ENCODE results near the gene ARID5B. TPM values are rescaled to one million over a fixed set of nuclear protein-coding genes. Genes with fewer than 3 reads are reported as not detected.

ARID5B gene
- polyA plus RNA-seq, 1 of the 3 experiments (the other 2 are of a cell fraction) = 10.9 TPM

GRCh38 chr10:62057850-62058249 is 156.4 kb downstream of the ARID5B start (continued):
- 0 out of 2 replicates have a peak, but pooled peaks have one; percentile 18 for TF ChIP-seq SIN3A (IDR thresholded peaks at IDR 0.05; ENCODE audit: borderline replicate concordance, low read depth, low read length)
- TF ChIP-seq, protein P1, sequence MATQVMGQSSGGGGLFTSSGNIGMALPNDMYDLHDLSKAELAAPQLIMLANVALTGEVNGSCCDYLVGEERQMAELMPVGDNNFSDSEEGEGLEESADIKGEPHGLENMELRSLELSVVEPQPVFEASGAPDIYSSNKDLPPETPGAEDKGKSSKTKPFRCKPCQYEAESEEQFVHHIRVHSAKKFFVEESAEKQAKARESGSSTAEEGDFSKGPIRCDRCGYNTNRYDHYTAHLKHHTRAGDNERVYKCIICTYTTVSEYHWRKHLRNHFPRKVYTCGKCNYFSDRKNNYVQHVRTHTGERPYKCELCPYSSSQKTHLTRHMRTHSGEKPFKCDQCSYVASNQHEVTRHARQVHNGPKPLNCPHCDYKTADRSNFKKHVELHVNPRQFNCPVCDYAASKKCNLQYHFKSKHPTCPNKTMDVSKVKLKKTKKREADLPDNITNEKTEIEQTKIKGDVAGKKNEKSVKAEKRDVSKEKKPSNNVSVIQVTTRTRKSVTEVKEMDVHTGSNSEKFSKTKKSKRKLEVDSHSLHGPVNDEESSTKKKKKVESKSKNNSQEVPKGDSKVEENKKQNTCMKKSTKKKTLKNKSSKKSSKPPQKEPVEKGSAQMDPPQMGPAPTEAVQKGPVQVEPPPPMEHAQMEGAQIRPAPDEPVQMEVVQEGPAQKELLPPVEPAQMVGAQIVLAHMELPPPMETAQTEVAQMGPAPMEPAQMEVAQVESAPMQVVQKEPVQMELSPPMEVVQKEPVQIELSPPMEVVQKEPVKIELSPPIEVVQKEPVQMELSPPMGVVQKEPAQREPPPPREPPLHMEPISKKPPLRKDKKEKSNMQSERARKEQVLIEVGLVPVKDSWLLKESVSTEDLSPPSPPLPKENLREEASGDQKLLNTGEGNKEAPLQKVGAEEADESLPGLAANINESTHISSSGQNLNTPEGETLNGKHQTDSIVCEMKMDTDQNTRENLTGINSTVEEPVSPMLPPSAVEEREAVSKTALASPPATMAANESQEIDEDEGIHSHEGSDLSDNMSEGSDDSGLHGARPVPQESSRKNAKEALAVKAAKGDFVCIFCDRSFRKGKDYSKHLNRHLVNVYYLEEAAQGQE (IDR thresholded peaks at IDR 0.05; ENCODE audit: low read depth, low read length) = no peak

DNA sequence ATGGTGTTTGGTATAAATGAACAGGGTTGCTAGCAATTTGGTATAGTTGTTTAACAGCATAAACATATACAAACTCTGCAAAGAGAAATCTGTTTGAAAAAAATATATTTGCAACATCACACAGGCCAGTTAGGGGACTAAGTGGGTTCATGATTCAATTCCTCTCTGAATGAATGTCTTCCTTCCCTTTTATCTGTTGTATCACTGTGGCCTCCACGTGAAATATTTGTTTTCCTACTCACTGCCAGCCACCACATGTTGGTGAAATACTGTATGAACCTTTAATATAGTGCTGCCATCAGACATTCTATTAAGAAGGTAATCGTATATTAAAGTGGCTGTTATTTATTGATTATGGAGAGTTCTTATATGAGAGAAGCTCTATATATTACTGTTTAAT is 157.0 kb downstream of the ARID5B start:
- no peak for DNase-seq
- Histone ChIP-seq H3F3A (replicated peaks; ENCODE audit: insufficient read depth) (peaks cover 48% of the 10 kb centered on the region), H3K9ac (no peak overlapping the region), H3K4me2 (peak overlapping the region; percentile 61), H3K4me1 (ENCODE audit: control insufficient read depth in 1 of 2, insufficient read depth in 2 of 2, low read depth in 1 of 2, low read length in 1 of 2) (peaks cover 39 to 80% of the 10 kb centered on the region in 2 experiments), H3K9me2 (no peaks in the 10 kb centered on the region), H3K36me3 (replicated peaks in 1 of 2; ENCODE audit: control insufficient read depth in 1 of 2, insufficient read depth in 2 of 2, low read length in 1 of 2) (peaks cover 63 to 86% of the 10 kb centered on the region in 2 experiments), H3K27me3 (ENCODE audit: insufficient read depth) (no peaks in the 10 kb centered on the region), H3K79me2 (ENCODE audit: insufficient read depth) (peaks cover 91% of the 10 kb centered on the region), H2AFZ (ENCODE audit: low read depth) (no peak overlapping the region), H3K9me3 (no peaks in the 10 kb centered on the region), H3K27ac (ENCODE audit: low read depth in 2 of 2, low read length in 1 of 2) (peak overlapping the region; percentile 73 to 94), H4K20me1 (ENCODE audit: insufficient read depth) (no peaks in the 10 kb centered on the region), H3K4me3 (ENCODE audit: low read depth in 2 of 2, low read length in 1 of 2) (peak overlapping the region in 1 of 2 experiments; percentile 12; a peak in 1 of 4 replicates)
- ChIA-PET POLR2A (interaction anchor here (1.5 kb wide), 1 partner anchor 10 kb away, joined by 4 read pairs; no protein-coding TSS in a partner anchor), CTCF (interaction anchor here (0.9 to 3.1 kb wide), 3 partner anchors 9 to 186 kb away, joined by 3 to 15 read pairs (median 3); no protein-coding TSS in a partner anchor)
- 14% methylated on average over 2 of the region's 2 CpGs for WGBS (ENCODE audit: low lambda C conversion rate)
- TF ChIP-seq CTCF (IDR thresholded peaks at IDR 0.05) = no peak
- no peak for TF ChIP-seq RAD21 (IDR thresholded peaks at IDR 0.05; ENCODE audit: low read length)
- TF ChIP-seq MXI1 (IDR thresholded peaks at IDR 0.05; ENCODE audit: low read depth, low read length) = peak; percentile 71; the same call in 1 of the 2 replicates
- TF ChIP-seq PBX3 (IDR thresholded peaks at IDR 0.05) = peak; percentile 3; the same call in 1 of the 2 replicates
- TF ChIP-seq MAX (IDR thresholded peaks at IDR 0.05; ENCODE audit: low read depth) = peak; percentile 66
- TF ChIP-seq, protein P2, sequence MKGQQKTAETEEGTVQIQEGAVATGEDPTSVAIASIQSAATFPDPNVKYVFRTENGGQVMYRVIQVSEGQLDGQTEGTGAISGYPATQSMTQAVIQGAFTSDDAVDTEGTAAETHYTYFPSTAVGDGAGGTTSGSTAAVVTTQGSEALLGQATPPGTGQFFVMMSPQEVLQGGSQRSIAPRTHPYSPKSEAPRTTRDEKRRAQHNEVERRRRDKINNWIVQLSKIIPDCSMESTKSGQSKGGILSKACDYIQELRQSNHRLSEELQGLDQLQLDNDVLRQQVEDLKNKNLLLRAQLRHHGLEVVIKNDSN (IDR thresholded peaks at IDR 0.05; ENCODE audit: borderline replicate concordance, low read depth) = no peak
- TF ChIP-seq, protein P1 (IDR thresholded peaks at IDR 0.05; ENCODE audit: low read depth, low read length) = no peak
- peak; percentile 55 for TF ChIP-seq TCF12 (IDR thresholded peaks at IDR 0.05)
- no peak for TF ChIP-seq NRF1 (IDR thresholded peaks at IDR 0.05; ENCODE audit: low read depth, low read length)
- no peak for TF ChIP-seq TAF1 (IDR thresholded peaks at IDR 0.05; ENCODE audit: borderline replicate concordance, low read depth, low read length)
- TF ChIP-seq MEF2A (IDR thresholded peaks at IDR 0.05; ENCODE audit: borderline replicate concordance, low read depth) = no peak
- TF ChIP-seq EZH2phosphoT487 (IDR thresholded peaks at IDR 0.05; ENCODE audit: borderline replicate concordance, low read depth) = no peak
- no peak for TF ChIP-seq EP300 (IDR thresholded peaks at IDR 0.05; ENCODE audit: borderline replicate concordance in 1 of 2, low read depth in 1 of 2, low read length in 1 of 2)
- TF ChIP-seq TEAD4 (IDR thresholded peaks at IDR 0.05; ENCODE audit: borderline replicate concordance, insufficient read depth) = no peak
- no peak for TF ChIP-seq POLR2AphosphoS5 (IDR thresholded peaks at IDR 0.05; ENCODE audit: low read depth, low read length)
- TF ChIP-seq SIN3A (IDR thresholded peaks at IDR 0.05; ENCODE audit: borderline replicate concordance, low read depth, low read length) = no peak
- no peak for TF ChIP-seq RCOR1 (IDR thresholded peaks at IDR 0.05; ENCODE audit: low read length)
- no peak for TF ChIP-seq GABPA (IDR thresholded peaks at IDR 0.05; ENCODE audit: low read depth)
